Stimulated activated CD4-positive, alpha-beta T cell treated with anti-CD3 and anti-CD28 coated beads, Interleukin-4, amount 100 ng/mL, for 4 hours (primary cell): Measurements from ENCODE around the gene MTHFSD.

ENCODE experiments used
- DNase-seq, 2 experiments: peaks; one replicate each; pipeline ENCODE4 v3.0.0-alpha.2; 2020

Gene MTHFSD

DNA sequence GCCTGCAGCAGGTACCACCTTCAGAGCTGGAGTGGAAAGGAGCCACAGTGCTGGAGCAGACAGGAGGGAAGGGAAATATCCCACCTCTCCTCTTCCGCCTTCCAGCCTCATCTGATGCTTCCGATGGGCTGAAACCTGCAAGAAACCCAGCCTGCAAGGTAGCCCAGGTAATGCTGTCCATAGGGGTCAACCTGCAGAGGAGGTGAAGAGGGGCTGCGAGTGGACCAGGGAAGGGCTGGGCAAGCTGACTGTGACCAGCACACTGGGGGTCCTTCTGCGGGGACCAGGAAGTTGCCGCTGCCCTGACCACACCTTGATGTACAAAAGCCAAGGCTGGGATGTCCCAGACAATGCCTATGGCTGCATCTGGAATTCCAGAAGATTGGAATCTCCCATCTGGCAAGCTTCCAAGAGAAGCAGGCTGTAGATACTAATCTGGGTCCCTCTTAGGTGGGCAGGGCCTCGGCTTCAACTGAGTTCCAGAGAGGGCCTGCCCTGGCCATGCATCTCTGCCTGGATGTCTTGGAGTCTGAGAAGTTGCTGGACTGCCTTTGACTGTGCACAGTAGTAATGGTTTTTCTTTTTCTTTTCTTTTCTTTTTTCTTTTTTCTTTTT is 29.1 kb upstream of the MTHFSD start:
- DNase-seq = no peak

DNA sequence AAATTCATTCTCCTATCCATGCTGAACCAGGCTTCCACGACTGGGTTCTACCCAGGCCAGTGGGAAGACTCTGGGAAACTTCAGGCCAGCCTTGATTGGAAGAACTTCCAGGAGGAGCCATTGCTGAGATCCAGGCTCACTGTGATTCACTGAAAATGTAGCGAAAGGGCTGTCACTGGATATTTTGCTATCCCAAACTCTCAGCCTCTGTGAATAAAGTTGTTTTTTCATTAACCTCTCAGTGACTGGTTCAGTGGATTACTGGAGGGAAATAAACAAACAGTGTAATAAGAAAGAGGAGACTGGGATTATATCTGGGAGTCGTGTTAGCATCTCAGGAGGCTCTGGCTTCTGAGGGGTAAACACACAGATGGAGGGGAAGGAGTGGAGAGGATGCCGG is 26.4 kb upstream of the MTHFSD start:
- no peak for DNase-seq

DNA sequence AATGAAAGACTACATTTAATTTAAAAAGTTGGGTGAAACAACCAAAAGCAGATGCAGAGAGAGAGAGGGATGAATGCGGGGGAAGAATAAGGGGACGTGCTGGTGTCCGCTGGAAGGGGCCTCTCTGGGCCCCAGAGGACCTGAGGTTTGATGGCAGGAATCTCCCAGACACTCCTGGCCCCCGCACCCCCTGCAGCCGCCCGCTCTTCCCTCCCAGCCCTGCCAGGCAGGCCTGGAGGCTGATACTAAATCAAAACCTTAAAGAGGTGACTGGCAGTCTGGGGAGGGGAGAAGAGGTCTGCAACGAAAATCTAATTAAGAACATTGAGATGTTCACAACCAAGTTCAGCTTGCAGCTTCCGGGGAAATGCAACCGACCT is 25.7 kb upstream of the MTHFSD start:
- DNase-seq = no peak

DNA sequence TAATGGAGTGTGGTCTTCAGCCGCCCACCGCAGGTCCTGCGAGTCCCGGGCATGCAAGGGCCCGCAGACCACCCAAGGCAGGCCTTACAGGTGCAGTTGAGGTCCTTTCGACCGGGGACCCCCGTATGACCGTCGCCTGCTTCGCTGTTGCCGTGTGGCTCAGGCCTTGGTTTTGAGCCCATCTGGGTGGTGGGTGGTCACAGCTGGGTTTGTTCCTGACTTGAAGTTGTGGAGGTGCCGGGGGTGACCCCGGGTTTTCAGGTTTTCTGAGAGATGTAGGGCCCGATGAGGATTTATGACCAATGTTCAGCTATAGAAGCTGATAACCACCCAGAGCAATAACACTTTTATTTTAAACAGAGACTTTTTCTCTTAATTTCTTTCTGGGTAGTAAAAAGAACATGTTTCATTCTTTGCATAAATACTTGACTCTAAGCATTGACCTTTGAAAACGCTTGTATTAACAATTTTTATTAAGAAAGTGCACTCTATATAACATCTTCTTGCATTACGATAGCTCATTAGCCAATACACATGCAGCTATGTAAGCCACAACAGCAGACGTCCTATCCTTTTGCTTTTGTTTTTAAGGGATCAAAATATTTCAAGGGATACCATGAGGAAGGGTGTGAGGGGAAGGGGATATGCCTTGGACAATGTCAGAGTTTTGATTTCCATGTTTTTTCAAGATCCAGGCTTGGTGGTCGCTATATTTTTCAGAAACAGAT is 25.2 kb upstream of the MTHFSD start:
- DNase-seq = no peak

DNA sequence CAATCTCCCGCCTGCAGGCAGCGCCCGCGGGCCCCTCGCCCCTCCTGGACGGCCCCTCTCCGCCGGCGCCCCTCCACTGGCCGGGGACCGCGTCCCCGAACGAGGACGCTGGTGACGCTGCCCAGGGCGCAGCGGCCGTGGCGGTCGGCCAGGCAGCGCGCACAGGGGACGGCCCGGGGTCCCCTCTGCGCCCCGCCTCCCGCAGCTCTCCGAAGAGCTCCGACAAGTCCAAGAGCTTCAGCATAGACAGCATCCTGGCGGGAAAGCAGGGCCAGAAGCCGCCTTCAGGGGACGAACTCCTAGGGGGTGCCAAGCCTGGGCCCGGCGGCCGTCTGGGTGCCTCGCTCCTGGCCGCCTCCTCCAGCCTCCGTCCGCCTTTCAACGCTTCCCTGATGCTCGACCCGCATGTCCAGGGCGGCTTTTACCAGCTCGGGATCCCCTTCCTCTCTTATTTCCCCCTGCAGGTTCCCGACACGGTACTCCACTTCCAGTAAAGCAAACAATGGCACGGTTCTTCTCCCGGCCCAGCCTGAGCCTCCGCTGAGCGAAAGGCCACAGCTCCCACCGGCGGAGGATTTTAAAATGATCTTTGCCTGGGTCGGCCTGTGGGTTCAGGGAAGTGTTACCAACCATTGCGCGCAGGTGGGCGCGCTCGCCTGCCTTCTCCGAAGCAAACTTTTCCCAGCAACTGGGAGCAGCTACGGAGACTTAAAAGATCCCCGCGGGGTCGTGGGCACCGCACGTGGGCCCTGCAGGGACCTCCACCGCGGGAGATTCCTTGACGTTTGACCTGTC is 24.4 kb upstream of the MTHFSD start:
- no peak for DNase-seq

DNA sequence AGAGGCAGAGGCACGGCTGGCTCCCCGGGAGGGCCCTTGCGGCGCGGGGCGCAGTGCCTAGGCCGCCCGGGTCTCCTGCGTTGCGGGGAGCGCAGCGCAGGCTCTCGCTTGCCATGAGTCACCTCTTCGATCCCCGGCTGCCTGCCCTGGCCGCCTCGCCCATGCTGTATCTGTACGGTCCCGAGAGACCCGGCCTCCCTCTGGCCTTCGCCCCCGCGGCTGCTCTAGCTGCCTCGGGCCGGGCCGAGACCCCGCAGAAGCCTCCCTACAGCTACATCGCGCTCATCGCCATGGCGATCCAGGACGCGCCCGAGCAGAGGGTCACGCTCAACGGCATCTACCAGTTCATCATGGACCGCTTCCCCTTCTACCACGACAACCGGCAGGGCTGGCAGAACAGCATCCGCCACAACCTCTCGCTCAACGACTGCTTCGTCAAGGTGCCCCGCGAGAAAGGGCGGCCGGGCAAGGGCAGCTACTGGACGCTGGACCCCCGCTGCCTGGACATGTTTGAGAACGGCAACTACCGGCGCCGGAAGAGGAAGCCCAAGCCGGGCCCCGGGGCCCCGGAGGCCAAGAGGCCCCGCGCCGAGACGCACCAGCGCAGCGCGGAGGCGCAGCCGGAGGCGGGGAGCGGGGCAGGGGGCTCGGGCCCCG is 23.7 kb upstream of the MTHFSD start:
- no peak for DNase-seq

DNA sequence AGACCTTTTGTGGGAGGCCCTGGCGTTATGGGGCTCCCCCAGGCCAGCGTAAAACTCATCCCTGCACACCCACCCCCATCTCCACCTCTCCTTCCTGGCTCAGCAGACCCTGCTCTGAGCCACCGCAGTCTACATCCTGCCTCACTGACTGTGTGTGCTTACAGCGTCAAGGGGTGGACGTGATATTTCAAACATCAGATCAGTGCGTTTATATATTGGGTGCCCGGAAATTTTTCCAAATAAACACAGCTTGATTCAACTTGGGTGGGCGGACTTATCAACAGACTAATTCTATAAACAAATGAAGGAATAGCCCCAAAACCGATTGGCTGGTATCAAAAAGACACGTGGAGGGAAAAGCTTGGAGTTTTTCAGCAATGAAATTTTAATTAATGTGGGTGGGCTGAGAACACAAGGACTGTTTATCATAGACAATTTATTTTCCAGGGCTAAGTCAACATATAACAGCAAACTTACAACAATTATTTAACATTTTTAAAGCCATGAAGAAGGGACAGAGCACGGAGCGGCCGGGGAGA is 23.1 kb upstream of the MTHFSD start, which contains the start of gene FOXL1:
Gene FOXL1, plus strand, starts transcription at position 489 of the 539 bp plus-strand sequence. CDS start 175 bp downstream, outside the sequence.
- DNase-seq = no peak

DNA sequence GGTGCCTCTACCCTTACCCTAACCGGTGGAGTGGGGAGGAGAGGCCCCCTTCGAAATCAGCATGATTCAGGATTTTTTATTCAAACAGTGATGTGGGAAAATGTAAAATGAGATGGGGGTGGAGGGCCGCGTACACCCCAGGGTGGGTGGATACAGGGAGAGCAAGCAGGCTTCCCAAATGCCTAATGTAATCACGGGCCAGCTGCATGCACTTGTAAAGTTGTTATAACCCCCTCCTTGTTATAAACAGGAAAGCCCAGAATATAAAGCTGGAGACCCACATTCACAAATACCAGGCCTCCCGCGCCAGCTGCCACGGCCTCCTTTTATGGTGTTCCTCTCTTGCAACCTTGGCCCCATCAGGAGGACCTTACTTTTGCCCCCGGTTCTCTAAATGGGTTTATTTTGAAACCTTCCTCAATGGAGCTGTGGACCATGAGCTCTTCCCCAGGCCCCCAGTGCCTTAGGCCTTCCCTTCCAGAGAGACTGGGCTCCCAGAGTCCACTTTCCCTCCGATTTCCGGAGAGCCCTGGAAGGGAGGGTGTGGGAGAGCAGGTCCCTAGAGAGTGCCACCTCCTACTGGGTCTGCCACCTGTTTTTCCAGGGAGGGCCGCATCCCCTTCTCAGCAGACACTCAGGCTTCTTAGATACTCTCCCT is 22.4 kb upstream of the MTHFSD start:
- no peak for DNase-seq

DNA sequence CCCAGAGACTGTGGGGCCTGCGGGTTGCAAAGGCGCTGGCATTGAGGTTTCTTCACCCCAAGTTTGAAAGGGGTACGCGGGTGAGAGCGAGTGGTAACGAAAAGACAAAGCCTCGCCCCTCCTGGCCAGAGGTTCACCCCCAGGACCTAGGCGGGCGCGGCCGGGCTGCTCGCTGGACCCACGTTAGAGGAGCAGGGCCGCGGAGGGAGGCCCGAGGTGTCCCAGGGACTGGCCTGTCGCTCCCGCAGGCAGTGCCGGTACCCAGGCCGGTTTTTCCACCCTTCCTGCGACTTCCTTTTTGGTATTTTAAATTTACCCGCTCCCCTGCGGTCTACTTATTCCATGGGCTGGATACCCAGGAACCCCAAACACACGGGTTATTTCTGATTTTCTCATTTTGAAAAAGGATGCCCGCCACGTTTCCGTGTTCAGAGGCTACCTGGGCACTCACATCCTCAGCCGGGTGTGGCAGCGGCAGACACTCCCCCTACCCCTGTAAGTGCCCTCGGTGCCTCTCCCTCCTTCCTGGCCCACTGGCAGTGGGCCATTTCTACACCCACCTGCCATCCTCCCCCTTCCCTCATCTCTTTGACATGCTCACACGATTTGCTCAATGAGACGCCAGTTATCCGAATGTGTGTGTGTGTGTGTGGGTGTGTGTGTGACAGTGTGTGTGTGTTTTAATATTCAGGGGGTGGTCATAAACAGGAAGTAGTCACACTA is 21.7 kb upstream of the MTHFSD start:
- DNase-seq = no peak

DNA sequence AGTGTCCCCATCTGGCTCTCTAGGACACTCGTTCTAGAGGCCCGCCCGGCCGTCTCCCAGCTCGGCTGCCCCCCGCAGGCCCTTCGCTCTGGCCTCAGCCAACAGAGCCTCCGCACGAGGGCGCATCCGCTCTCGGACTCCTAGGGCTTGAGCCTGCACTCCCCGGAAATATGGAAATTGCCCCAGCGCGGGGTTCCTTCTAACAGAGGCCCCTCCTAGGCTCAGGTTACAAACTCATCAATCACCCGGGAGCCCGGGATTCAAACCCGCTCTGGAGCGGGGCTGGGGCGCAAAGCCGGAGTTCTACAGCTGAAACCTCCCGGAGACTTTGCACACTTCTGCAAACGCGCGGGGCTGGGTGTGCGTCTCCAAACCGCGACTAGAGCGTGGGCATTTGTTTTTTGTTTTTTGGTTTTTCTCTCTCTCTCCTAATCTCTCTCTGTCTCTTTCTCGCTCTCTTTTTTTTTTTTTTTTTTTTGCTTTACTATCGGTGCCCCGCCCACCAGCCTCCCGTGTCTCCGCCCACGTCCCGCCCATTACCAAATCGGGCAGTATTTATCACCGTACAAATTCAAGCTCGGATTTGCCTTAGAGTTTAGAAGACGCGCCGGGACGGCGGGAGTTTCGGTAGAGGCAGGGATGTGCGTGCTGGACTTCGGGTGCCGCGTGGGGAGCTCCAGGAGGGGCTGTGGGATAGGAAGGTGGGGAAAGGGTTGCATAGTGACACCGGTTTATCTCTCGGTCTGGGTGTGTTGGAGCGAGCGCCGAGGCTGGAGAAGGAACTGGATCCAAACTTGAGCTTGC is 20.9 kb upstream of the MTHFSD start:
- DNase-seq = peak; percentile 38 to 39

DNA sequence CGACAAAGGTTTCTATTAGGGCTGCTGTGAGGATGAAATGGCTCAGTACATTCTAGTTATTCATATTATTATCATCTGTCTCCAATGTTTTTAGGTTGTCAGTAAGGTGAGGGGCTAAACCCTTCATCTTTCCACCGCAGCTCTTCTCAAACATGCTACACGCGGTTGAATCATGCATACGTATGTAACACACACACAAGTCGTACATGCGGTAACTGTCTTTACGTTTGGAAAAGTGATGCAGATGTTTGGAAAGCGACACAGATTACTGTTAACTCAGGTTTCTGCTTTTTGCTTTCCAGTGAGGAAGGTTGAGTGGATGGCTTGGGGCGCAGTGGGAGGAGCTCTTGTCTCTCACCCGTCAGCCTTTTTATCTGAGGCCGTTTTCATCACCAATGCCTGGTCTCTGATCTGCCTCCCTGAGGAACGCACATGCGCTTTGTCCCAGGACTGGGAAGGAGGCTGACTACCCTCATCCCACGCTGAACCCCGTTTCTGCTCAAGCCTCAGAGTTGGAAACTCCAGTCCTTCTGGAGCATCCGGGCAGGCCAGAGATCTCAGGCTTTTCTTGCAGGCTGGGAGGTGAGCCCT is 20.2 kb upstream of the MTHFSD start:
- DNase-seq = no peak

DNA sequence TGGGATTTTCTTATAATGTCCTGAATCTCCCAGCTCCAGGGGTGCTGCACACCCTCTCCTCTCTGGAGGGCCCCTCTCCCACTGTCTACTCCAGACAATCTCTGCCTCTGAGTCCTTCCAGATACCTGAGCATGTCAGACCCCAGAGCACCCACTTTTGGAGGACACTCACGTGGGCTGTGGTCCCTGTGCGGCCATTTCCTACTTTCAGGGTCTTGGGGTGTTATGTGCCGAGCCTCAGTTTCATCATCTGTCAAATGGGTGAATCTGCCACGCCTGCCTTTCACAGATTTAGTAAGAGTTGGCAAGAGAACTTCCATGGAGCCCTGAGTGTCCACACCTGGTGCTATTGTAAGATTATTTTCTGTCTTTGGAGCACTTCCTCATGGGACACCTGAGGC is 19.6 kb upstream of the MTHFSD start:
- DNase-seq = no peak

DNA sequence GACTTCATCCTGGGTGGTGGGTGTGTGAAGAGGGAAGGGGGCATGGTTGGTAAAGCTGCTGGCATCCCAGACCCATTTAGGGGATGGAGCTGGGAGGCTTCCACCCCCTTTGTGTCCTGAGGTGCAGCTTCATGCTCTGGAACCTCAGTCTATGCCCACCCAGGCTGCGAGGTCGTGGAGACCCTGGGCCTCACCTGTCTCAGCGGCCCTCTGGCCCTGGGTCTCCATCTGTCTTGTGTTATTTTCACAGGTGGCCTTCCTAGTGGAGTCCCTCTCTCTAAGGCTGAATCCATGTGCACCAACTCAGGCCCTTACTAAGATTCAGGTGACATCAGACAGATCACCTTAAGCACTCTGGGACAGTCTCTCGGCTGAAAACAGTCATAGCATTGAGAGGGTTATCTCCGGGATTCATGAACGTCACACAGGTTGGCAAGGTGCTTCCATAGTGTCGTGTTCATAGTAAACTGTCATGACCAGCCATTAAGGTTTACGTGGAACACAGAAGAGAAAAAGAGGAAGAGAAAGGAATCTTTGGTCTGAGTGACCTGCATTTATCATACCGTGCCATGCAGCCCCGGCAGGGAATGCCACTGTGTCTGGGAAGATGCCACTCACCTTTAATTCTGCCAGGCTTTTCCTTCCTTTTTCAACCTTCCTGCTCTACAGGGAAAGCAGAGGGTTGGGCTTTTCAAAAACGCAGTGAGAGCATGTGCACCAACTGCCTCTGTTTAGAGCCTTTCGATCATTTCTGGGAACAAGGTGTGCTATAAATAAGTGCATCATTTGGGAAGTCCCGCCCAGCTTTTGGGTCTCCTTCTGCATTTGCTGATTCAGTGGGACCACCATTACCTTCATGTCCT is 18.8 kb upstream of the MTHFSD start:
- DNase-seq = no peak

DNA sequence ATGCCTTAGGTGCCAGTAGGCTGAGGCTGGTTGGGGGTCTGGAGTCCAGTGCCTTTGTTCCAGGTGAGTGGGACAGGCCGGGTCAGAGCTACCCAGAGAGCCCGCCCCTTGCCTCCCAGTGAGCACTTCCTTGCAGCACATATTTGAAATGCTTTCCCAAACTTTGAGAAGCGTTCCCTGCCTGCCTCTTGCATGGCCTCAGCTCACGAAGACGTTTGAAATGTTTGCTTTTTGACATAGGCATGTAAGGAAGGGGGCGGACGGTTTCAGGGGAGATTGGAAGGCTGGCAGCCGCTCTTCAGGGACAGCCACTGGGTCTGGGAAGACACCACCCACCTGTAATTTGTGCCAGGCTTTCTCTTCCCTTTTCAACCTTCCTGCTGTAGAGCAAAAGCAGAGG is 18.2 kb upstream of the MTHFSD start:
- no peak for DNase-seq

DNA sequence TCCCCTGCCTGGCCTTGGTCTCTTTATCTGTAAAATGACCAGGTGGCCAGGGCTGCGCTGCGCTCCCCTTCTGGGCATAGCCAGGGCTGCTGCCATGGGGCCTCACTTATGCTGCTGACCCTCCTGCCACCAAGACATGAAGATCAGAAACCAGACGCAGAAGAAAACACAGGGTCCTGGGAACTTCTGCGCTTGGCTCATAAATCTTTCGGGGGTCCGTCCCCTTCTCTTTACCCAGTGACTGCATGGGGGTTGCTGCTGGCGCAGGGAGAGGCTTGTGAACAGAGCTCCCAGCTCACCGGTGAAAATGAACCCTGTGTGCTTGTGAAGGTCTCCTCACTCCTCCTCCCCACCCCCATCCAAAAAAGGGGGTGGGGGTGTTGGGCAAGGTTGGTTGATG is 17.6 kb upstream of the MTHFSD start:
- no peak for DNase-seq

DNA sequence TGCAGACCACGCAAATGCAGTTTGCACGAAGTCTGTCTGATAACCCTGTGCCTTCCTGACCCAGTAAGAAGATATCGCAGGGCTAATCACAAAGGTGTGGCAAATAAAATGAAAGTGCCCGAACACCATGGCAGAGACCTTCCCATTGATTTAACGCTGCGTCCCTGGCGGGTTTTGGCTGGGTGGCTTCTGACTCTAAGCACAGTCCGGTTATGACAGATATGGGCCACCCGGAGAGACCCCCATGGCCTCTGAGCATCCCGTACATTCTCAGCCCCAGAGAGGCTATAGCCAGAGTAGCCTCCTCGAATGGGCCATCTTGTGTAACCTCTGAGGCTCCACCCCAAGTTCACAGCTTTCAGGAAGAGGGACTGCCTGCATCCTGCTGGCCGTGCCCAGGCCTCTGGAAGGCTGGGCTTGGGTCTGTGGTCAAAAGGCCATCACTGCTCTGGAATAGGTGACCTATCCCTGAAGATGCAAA is 17.0 kb upstream of the MTHFSD start:
- DNase-seq = no peak

DNA sequence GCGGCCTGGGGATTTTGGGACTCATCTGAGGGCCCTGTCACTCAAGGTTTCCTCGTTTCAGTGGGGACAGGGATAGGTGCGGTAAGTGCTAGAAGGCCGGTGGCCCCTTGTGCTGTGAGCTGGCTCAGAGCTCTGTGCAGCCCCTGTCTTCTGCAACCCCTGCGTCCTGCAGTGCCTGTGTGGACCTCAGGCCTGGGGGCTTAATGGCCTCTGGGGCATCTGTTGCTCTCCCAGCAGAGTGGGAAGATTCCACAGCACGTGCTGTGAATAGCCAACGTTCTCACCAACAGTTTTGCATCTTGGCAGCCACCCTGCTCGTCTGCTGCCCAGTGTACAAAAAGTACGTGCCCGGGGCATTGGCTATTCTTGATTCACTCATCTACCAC is 16.5 kb upstream of the MTHFSD start:
- DNase-seq = no peak

DNA sequence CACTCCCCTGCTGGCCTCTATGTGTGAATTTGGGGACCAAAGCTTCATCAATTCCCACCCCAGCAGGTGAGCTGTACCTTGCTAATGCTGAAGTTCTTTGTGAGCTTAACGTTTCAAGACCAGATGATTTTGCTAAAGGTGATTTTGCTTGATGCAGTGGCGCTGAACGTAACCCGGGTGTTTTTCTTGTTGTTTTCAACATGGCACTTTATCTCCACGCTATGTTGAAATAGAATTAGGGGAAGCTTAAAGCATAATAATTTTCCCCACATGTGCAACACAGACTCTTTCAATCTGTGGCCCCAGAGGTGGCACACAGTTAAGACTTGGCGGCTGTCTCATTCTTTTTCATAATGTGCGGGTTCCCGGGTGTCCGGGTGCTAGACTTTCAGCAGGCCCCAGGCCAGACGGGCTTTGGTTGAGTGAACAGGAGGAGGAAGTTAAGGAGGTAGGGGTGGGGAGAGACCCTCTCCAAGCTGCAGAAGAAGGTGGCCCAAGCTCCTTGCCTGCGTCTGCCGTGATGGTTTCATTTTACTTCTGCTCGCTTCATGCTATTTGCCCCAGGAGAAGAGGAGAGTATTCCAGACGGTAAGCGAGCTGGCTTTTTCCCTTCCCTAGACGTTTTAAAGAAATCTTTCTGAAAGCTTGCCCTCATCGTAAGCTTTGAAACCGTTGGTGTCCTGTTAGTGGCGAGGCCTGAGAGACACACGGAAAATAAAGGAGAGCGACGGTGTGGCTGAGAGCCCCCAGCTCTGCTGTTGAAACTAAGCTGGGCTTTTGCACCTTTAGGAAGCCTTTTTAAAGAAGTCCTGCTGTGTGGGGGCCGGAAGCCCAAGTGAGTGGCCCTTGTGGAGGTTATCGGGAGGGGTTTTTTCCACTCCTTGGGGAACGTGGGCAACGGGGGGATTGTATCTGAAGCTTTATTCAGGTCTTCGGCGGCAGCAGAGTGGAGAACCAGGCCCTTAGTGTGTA is 15.8 kb upstream of the MTHFSD start:
- DNase-seq = no peak
